ENCODE data around the gene POPDC2. TPM values are rescaled to one million over a fixed set of nuclear protein-coding genes. Genes with fewer than 3 reads are reported as not detected.

POPDC2 gene
- total and polyA plus RNA-seq, 10 donors = 3.1 to 9.8 (median 6.9) TPM

DNA sequence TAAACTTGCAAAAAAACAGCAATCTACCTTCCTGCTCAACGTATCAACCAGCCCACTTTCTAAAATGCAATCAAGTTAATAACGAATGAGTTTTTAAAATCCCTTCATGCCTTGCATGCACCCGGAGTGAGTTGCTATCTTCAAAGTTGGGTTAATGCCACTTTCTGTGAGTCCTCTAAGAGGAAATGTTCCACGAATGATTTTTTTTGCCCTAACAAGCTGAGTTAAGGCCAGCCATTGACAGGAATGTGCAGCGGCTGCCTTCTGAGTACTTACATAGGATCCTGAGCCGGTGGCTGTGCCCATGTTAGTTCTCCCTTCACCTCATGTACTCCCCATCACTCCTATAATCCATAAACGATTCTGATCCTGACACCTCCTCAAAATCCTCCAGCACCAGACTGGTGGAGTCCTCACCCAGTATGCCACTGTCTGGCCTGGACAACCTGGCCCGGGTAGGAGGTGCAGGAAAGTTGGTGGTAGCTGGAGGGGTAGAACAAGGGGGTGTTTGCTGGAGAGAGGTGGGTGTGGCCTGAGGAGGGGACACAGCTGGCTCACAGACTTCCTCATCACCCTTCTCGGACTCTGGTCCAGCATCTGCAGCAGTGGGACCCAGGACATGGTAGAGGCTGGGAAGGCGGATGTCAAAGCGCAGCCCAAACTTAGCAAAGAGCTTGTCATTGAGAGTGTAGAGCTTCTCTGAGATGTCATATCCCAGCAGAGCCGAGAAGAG lies 12.4 kb downstream of the POPDC2 start:
- intact Hi-C loops (cut with DNase I; ENCODE audit: low total_unique reads) = no loop called here
- H3K27ac ChIP-seq = peak overlapping the region in 7 of 8 donors; percentile 44 to 75 (median 60)
- H3K4me3 ChIP-seq = no peak overlapping the region
- DNase-seq = no peak
- H3K36me3 ChIP-seq = peaks cover 0 to 37% (median 2%) of the 10 kb centered on the region in 6 donors
- peaks cover 0 to 38% (median 17%) of the 10 kb centered on the region in 6 donors for H3K4me1 ChIP-seq
- TF ChIP-seq, protein P1, sequence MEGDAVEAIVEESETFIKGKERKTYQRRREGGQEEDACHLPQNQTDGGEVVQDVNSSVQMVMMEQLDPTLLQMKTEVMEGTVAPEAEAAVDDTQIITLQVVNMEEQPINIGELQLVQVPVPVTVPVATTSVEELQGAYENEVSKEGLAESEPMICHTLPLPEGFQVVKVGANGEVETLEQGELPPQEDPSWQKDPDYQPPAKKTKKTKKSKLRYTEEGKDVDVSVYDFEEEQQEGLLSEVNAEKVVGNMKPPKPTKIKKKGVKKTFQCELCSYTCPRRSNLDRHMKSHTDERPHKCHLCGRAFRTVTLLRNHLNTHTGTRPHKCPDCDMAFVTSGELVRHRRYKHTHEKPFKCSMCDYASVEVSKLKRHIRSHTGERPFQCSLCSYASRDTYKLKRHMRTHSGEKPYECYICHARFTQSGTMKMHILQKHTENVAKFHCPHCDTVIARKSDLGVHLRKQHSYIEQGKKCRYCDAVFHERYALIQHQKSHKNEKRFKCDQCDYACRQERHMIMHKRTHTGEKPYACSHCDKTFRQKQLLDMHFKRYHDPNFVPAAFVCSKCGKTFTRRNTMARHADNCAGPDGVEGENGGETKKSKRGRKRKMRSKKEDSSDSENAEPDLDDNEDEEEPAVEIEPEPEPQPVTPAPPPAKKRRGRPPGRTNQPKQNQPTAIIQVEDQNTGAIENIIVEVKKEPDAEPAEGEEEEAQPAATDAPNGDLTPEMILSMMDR (IDR thresholded peaks at IDR 0.05 in 8 of 11, conservative IDR thresholded peaks at IDR 0.05 in 3 of 11) = no peak
- TF ChIP-seq POLR2AphosphoS5 (IDR thresholded peaks at IDR 0.05) (no peak), POLR2A (IDR thresholded peaks at IDR 0.05) (no peak)
- no peaks in the 10 kb centered on the region for H3K27me3 ChIP-seq (replicated peaks in 1 of 7)
- H3K9me3 ChIP-seq = no peaks in the 10 kb centered on the region
- WGBS, 5 donors = 76 to 85% (median 78%) methylated on average over 12 of the region's 12 CpGs

DNA sequence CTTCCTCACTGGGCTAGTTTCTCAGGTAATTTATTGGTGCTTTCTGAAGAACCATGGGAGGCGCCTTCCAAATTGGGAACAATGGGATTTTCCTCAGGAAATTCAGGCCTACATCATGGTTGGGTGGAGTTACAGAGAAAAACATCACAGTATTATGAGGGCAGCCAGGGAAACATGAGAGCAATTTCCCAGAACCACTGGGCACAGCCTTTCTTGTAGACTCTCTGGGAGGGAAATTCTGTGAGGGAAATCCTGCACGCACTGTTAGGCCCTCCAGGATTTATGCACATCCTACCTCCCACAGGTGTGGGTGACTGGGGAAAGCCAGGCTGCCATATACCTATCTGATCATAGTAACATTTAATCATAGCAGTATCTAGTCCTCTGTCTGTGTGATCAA lies 13.2 kb downstream of the POPDC2 start:
- H3K4me1 ChIP-seq = peaks cover 0 to 31% (median 11%) of the 10 kb centered on the region in 6 donors
- no peaks in the 10 kb centered on the region for H3K27me3 ChIP-seq (replicated peaks in 1 of 7)
- WGBS, 5 donors = 66 to 87% (median 73%) methylated on average over 2 of the region's 2 CpGs
- TF ChIP-seq POLR2A (IDR thresholded peaks at IDR 0.05) = no peak
- peak in 1 of 3 donors; percentile 27 for TF ChIP-seq POLR2AphosphoS5 (IDR thresholded peaks at IDR 0.05)
- no peaks in the 10 kb centered on the region for H3K9me3 ChIP-seq
- intact Hi-C loops (cut with DNase I; ENCODE audit: low total_unique reads) = no loop called here
- peak overlapping the region in 7 of 8 donors; percentile 44 to 75 (median 60) for H3K27ac ChIP-seq
- H3K36me3 ChIP-seq = peaks cover 0 to 39% (median 4%) of the 10 kb centered on the region in 6 donors
- no peak overlapping the region for H3K4me3 ChIP-seq
- no peak for DNase-seq

DNA sequence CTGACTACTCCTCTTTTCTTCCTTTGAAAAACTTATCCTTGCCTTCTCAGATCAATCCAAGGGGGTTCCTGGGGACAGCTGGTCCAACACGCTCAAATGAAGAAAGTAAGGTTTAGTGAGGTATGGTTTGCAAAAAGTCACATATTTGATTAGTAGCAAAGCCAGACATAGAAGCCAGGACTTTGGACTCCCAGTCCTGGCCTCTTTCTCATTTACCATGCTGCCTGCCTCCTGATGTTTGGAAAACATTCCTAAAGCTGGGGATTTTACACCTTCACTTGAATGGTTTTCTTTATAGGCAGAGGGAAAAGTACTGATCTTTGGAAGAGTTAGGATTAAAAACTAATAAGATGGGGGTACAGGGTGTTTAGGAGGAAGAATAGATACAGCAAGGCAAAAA lies 14.6 kb downstream of the POPDC2 start:
- 96 to 100% (median 100%) methylated on average over 1 of the region's 1 CpG for WGBS, 5 donors
- H3K9me3 ChIP-seq = no peaks in the 10 kb centered on the region
- no peak for TF ChIP-seq POLR2A (IDR thresholded peaks at IDR 0.05)
- H3K4me3 ChIP-seq = no peak overlapping the region
- H3K27ac ChIP-seq = no peak overlapping the region
- peaks cover 0 to 49% (median 7%) of the 10 kb centered on the region in 6 donors for H3K36me3 ChIP-seq
- intact Hi-C loops (cut with DNase I; ENCODE audit: low total_unique reads) = no loop called here
- H3K27me3 ChIP-seq (replicated peaks in 1 of 7) = no peaks in the 10 kb centered on the region
- no peak for DNase-seq
- H3K4me1 ChIP-seq = peaks cover 0 to 22% (median 5%) of the 10 kb centered on the region in 6 donors

DNA sequence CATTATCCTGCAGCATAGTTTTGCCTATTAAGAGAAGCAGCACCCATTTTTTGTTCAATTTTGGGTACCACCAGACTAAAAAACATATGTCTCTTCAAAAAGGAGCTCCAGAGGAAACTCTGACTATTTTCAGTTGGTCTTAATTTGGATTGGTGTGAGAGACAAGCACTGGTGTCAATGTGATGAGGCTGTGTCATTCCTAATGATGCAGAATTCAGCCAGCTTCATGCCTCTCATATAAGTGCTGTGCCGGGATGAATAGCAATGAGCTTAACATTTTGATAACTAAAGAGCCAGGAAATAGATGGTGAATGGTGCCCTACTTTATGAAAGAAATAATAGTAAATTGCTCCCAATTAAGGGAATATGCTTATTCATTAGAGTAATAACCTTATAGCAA lies 15.9 kb downstream of the POPDC2 start:
- H3K27ac ChIP-seq = no peak overlapping the region
- no peaks in the 10 kb centered on the region for H3K9me3 ChIP-seq
- intact Hi-C loops (cut with DNase I; ENCODE audit: low total_unique reads) = no loop called here
- H3K27me3 ChIP-seq (replicated peaks in 1 of 7) = no peaks in the 10 kb centered on the region
- no peak for DNase-seq
- H3K4me1 ChIP-seq = peaks cover 0 to 22% (median 6%) of the 10 kb centered on the region in 6 donors
- no peak overlapping the region for H3K4me3 ChIP-seq
- TF ChIP-seq POLR2A (IDR thresholded peaks at IDR 0.05) = no peak
- H3K36me3 ChIP-seq = peaks cover 0 to 49% (median 7%) of the 10 kb centered on the region in 6 donors
- WGBS, 5 donors = 82 to 98% (median 94%) methylated on average over 1 of the region's 1 CpG

DNA sequence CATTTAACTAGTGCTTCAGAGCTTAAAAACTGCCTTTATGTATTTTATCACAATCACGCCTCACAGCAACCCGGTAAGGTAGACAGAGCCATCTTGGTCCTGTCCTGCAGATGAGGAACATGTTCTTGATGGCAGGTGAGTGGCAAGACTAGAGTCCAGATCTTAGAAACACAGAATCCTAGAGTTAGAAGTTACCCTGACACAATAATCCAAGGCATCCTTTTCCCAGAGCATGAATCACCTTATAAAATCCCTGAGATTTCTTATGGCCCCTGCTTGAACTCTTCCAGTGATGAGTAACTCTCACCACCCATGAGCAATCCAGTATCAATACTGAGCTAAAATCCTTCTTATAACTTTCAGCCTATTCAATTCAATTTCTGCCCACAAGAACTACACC lies 16.9 kb downstream of the POPDC2 start:
- Histone ChIP-seq H3K27me3 (replicated peaks in 1 of 7) (no peaks in the 10 kb centered on the region), H3K27ac (peak overlapping the region in 1 of 8 donors; percentile 34), H3K4me3 (no peak overlapping the region), H3K9me3 (no peaks in the 10 kb centered on the region), H3K4me1 (peaks cover 7 to 32% (median 15%) of the 10 kb centered on the region in 6 donors), H3K36me3 (peaks cover 0 to 40% (median 7%) of the 10 kb centered on the region in 6 donors)
- intact Hi-C loops (cut with DNase I; ENCODE audit: low total_unique reads) = no loop called here
- 92 to 100% (median 98%) methylated on average over 2 of the region's 2 CpGs for WGBS, 5 donors
- no peak for TF ChIP-seq POLR2A (IDR thresholded peaks at IDR 0.05)
- TF ChIP-seq, protein P1 (IDR thresholded peaks at IDR 0.05 in 8 of 11, conservative IDR thresholded peaks at IDR 0.05 in 3 of 11) = no peak
- TF ChIP-seq POLR2AphosphoS5 (IDR thresholded peaks at IDR 0.05) = no peak
- DNase-seq = no peak

Measured in spleen (tissue), 11 donors.